HepG2 (cell line): ENCODE data around the gene BRS3.

Experiments
- CTCF ChIP-seq: sonication (generic); formaldehyde crosslinking; IDR thresholded peaks from 2 replicates; pipeline ENCODE4 v1.5.0; 2020; ENCODE audit warnings: mild to moderate bottlenecking, missing genetic modification reagents, moderate library complexity
- HNF1A ChIP-seq, 2 experiments: sonication (generic) in 1 of 2; formaldehyde crosslinking in 1 of 2; IDR thresholded peaks; 2 replicates each; pipeline versions ENCODE4 v1.4.0 to v1.6.1; 2016 to 2020; ENCODE audit warnings: borderline replicate concordance in 1 of 2, low read depth in 1 of 2, mild to moderate bottlenecking in 1 of 2, missing genetic modification reagents in 1 of 2
- KDM4B ChIP-seq: sonication (generic); formaldehyde crosslinking; IDR thresholded peaks from 2 replicates; pipeline ENCODE4 v1.4.0; 2020; ENCODE audit warnings: missing genetic modification reagents

- TF ChIP-seq KDM4B (no peak), HNF1A (IDR thresholded peaks at IDR 0.05; ENCODE audit: low read depth) (no peak), HNF1A (CRISPR knock-in tag; IDR thresholded peaks at IDR 0.05; ENCODE audit: borderline replicate concordance) (no peak), CTCF (CRISPR knock-in tag) (no peak)
These were observed 53.5 kb downstream of the BRS3 start for GRCh38 chrX:136541294-136541693.
